K562 (cell line): Measurements from ENCODE around the gene INTS2. TPM values are rescaled to one million over a fixed set of nuclear protein-coding genes. Genes with fewer than 3 reads are reported as not detected.

Source experiments
- ATAC-seq: fragments of 200-7000 bp; cut with Tn5 transposase; 3 replicates; pipeline ENCODE4 v1.9.1; 2020; ENCODE audit warnings: moderate library complexity
- BruUV-seq: library from RNA; stranded (reverse); fragments of 400-500 nt; replicated peaks from 2 replicates; lab custom pipeline; 2021; lab: Mats Ljungman, UMichigan
- CTCF ChIA-PET: fragments of 300-600 bp; formaldehyde crosslinking; extraction: SDS; loops from one replicate; lab custom pipeline; 2021; ENCODE audit warnings: low intra/inter-chr PET ratio; lab: Yijun Ruan, JAX
- POLR2A ChIA-PET: fragments of 300-600, 350-650 bp; sonication (Branson Sonifier 250); formaldehyde crosslinking; extraction: SDS; loops from one replicate; lab custom pipeline; 2021; ENCODE audit warnings: antibody characterized with exemption, inconsistent platforms; lab: Yijun Ruan, JAX
- DNase-seq, 4 experiments: peaks; one replicate each; pipeline versions ENCODE4 v3.0.0 to v3.0.0-alpha.2; 2011 to 2018; ENCODE audit warnings: low spot score in 3 of 4, mixed read lengths in 3 of 4; ENCODE audit errors: extremely low read depth in 1 of 4
- FAIRE-seq: peaks from 2 replicates; lab custom pipeline; 2011; peaks lifted over from hg19 to GRCh38; lab: Jason Lieb, UNC
- H2AFZ ChIP-seq: 2 replicates; pipeline ENCODE4 v1.6.0; 2011; ENCODE audit warnings: low read depth, low read length, control low read depth, inconsistent platforms
- H3K27ac ChIP-seq: fragments of 200-600 bp; 3 replicates; pipeline ENCODE4 v1.8.0; 2011; ENCODE audit warnings: low read depth, mild to moderate bottlenecking, control low read depth, inconsistent platforms, low read length, moderate library complexity, mixed read lengths; ENCODE audit errors: extremely low read depth
- H3K27me3 ChIP-seq, 2 experiments: fragments of 300-600 bp in 1 of 2; 2 replicates in 1 of 2; 3 replicates in 1 of 2; pipeline versions ENCODE4 v1.6.0 to v1.8.0; 2011; ENCODE audit warnings: inconsistent platforms in 2 of 2, low read length in 2 of 2, mild to moderate bottlenecking in 1 of 2, mixed read lengths in 1 of 2, moderate library complexity in 1 of 2; ENCODE audit not compliant: control insufficient read depth in 2 of 2, insufficient read depth in 2 of 2
- H3K36me3 ChIP-seq: fragments of 300-600 bp; 3 replicates; pipeline ENCODE4 v1.8.0; 2011; ENCODE audit warnings: mild to moderate bottlenecking, low read length, inconsistent platforms; ENCODE audit not compliant: control insufficient read depth, insufficient read depth
- H3K4me1 ChIP-seq, 2 experiments: fragments of 200-600 bp in 1 of 2; replicated peaks in 1 of 2; 2 replicates in 1 of 2; 3 replicates in 1 of 2; pipeline versions ENCODE4 v1.5.1 to v1.8.0; 2011; ENCODE audit warnings: inconsistent platforms in 2 of 2, low read length in 2 of 2, mild to moderate bottlenecking in 1 of 2, mixed read lengths in 1 of 2, moderate library complexity in 1 of 2; ENCODE audit not compliant: control insufficient read depth in 2 of 2, insufficient read depth in 2 of 2
- H3K4me2 ChIP-seq: 2 replicates; pipeline ENCODE4 v1.6.1; 2011; ENCODE audit warnings: low read length, control low read depth, inconsistent platforms, mixed read lengths; ENCODE audit not compliant: insufficient read depth
- H3K4me3 ChIP-seq: fragments of 200-600 bp; sonication (generic), shearing (Covaris generic); 2 replicates; pipeline ENCODE4 v1.5.1; 2016; ENCODE audit warnings: control low read depth, inconsistent platforms
- H3K79me2 ChIP-seq: fragments of 200-600 bp; 3 replicates; pipeline ENCODE4 v1.8.0; 2011; ENCODE audit warnings: low read length, inconsistent platforms; ENCODE audit not compliant: control insufficient read depth, insufficient read depth
- H3K9ac ChIP-seq, 2 experiments: 2 replicates each; pipeline versions ENCODE4 v1.6.0 to v1.6.1; 2011; ENCODE audit warnings: low read depth in 2 of 2, low read length in 2 of 2, control low read depth in 1 of 2, inconsistent platforms in 1 of 2, mild to moderate bottlenecking in 1 of 2, mixed read lengths in 1 of 2; ENCODE audit not compliant: insufficient read depth in 1 of 2
- H3K9me1 ChIP-seq: one replicate; pipeline ENCODE4 v1.6.0; 2011; ENCODE audit warnings: inconsistent platforms, mild to moderate bottlenecking, low read length, moderate library complexity; ENCODE audit not compliant: control insufficient read depth, insufficient read depth
- H3K9me3 ChIP-seq: replicated peaks from 2 replicates; pipeline ENCODE4 v1.5.1; 2011; ENCODE audit warnings: low read depth, low read length, inconsistent platforms; ENCODE audit not compliant: control insufficient read depth, insufficient read depth
- H4K20me1 ChIP-seq: replicated peaks from 2 replicates; pipeline ENCODE4 v1.6.1; 2011; ENCODE audit warnings: low read length, inconsistent platforms, mixed read lengths; ENCODE audit not compliant: control insufficient read depth, insufficient read depth
- CBX5 ChIP-seq: IDR thresholded peaks from 2 replicates; pipeline ENCODE4 v1.6.1; 2014; ENCODE audit warnings: low read depth, borderline replicate concordance
- EWSR1 ChIP-seq: fragments of 450-650 bp; IDR thresholded peaks from 2 replicates; pipeline ENCODE4 v1.6.1; 2018; ENCODE audit warnings: borderline replicate concordance, mild to moderate bottlenecking, low read depth, moderate library complexity; ENCODE audit not compliant: partially characterized antibody
- HNRNPK ChIP-seq: fragments of 200-400 bp; formaldehyde crosslinking; IDR thresholded peaks from one replicate; pipeline ENCODE4 v1.6.1; 2018; ENCODE audit warnings: mild to moderate bottlenecking, low read depth, low read length; ENCODE audit not compliant: poor library complexity, severe bottlenecking
- MEIS2 ChIP-seq: fragments of 450-650 bp; IDR thresholded peaks from 2 replicates; pipeline ENCODE4 v1.6.1; 2014; ENCODE audit warnings: mild to moderate bottlenecking; ENCODE audit not compliant: partially characterized antibody
- ZNF121 ChIP-seq: sonication (generic); formaldehyde crosslinking; conservative IDR thresholded peaks from 2 replicates; pipeline ENCODE4 v1.8.0; 2022; ENCODE audit warnings: missing genetic modification reagents
- ZNF384 ChIP-seq: IDR thresholded peaks from 2 replicates; pipeline ENCODE4 v1.6.1; 2012; ENCODE audit warnings: low read depth, low read length, improper control_type of control experiment
- WGBS: fragments of 100-300 bp; shearing (Covaris generic); methylation state at CpG from one replicate; pipeline ENCODE4 v1.1.6; 2016; ENCODE audit warnings: low coverage, mixed read lengths; ENCODE audit not compliant: insufficient coverage; ENCODE audit errors: missing lambda C conversion rate; 5-methylcytosine and 5-hydroxymethylcytosine counted together
- in situ Hi-C: fragments of 300-500 bp; cut with MboI; formaldehyde crosslinking; loops from 4 replicates; pipeline ENCODE4 v1.15.0; 2018; ENCODE audit warnings: inconsistent platforms, mixed read lengths
- intact Hi-C: fragments of 100-400 bp; cut with micrococcal nuclease; formaldehyde crosslinking; loops from 2 replicates; pipeline ENCODE4 v1.14.2; 2022
- polyA plus RNA-seq, 8 experiments: library from polyadenylated mRNA; depleted of rRNA in 4 of 8; stranded (reverse) in 5 of 8; unstranded in 3 of 8; fragments of >200 nt; fragmentation: Nextera tagmentation in 2 of 8; fragmentation: Illumina TruSeq in 1 of 8; extraction: Ambion mirVana in 2 of 8; extraction: Trizol in 1 of 8; gene quantifications; 2 replicates each; pipeline versions ENCODE4 v1.2.1 to v1.2.3, GENCODE V29; 2011 to 2014; ENCODE audit warnings: inconsistent platforms in 1 of 8, missing spikeins in 1 of 8
- total RNA-seq, 7 experiments: library from RNA; depleted of rRNA in 6 of 7; stranded (reverse); fragments of >200 nt in 6 of 7; fragmentation: Illumina TruSeq in 2 of 7; extraction: Trizol in 2 of 7; gene quantifications; 2 replicates each; pipeline versions ENCODE4 v1.2.1 to v1.2.3, GENCODE V29; 2011 to 2021; ENCODE audit warnings: low replicate concordance in 1 of 7
- TF ChIP-seq, protein P1 (sequence below): fragments of 250-450 bp; sonication (Bioruptor Pico); IDR thresholded peaks from 2 replicates; pipeline ENCODE4 v1.4.0; 2020; ENCODE audit warnings: borderline replicate concordance
- TF ChIP-seq, protein P2 (sequence below): fragments of 250-450 bp; sonication (Bioruptor Pico); IDR thresholded peaks from 2 replicates; pipeline ENCODE4 v1.9.0; 2021; ENCODE audit warnings: mild to moderate bottlenecking, inconsistent platforms

Gene INTS2
- total and polyA plus RNA-seq, 9 of the 15 experiments (the other 6 are each of a cell fraction or from before 2014, with no cell fraction given): 4.8 to 24.7 (median 12.8) TPM

DNA sequence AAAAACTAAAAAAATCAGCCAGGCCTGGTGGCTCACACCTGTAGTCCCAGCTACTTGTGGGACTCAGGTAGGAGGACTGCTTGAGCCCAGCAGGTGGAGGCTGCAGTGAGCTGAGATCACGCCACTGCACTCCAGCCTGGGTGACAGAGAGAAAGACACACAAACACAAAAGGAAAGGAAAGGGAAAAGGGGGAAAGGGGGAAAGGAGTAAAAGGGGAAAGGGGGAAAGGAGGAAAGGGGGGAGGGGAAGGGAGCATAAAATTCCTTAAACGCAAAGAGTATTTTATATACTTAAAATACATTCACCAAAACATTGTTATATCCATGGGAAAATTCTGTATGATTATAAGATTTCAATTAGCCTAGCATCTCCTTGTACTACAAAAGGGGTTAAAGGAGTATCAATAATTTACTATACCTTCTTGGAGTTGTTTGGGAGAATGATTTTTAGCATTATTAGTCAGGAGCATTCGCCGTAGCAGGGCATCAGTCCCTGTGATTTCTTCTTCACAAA is 47.1 kb downstream of the INTS2 start:
- intact Hi-C loops (no loop called here), in situ Hi-C loops (no loop called here)
- Histone ChIP-seq H3K36me3 (peaks cover 65% of the 10 kb centered on the region; the same call in 2 of the 3 replicates), H3K79me2 (no peaks in the 10 kb centered on the region), H4K20me1 (no peaks in the 10 kb centered on the region), H3K4me2 (no peak overlapping the region), H3K9me1 (peaks cover 4% of the 10 kb centered on the region), H3K9ac (no peak overlapping the region), H3K9me3 (no peaks in the 10 kb centered on the region), H3K4me3 (no peak overlapping the region), H3K27me3 (no peaks in the 10 kb centered on the region), H3K4me1 (no peaks in the 10 kb centered on the region), H2AFZ (no peak overlapping the region), H3K27ac (no peak overlapping the region)
- POLR2A ChIA-PET: interaction anchor here (1.2 to 1.7 kb wide), 2 partner anchors 10 to 17 kb away, joined by 3 read pairs; partner anchors contain the start of gene BRIP1
- DNase-seq (no peak), ATAC-seq (no peak), FAIRE-seq (no peak)
- WGBS: 97% methylated on average over 3 of the region's 4 CpGs
- BruUV-seq: no TSS peak
- TF ChIP-seq HNRNPK (peak; percentile 32), MEIS2 (no peak)
- CTCF ChIA-PET: no interaction called here

DNA sequence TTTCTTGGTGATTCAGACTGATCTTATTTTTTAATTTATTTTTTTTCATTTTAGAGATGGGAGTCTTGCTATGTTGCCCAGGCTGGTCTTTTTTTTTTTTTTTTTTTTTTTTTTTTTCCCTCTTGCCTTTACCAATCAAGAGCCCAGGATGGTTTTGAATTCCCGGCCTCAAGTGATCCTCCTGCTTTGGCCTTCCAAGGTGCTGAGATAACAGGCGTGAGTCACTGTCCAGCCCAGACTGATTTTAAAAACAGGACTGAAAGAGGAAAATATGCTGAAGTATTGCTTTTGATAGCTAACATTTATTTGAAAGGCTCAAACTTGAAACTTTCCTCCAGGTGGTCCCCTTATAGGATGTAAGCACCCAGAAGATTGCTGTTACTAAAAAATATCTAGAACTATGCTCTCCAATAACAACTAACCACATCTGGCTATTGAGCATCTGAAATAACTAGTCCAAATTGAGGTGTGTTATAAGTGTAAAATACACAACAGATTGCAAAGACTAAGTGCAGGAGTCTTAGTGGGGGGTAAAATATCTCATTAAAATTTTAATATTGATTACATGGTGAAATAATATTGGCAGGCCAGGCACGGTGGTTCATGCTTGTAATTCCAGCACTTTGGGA is 48.7 kb downstream of the INTS2 start:
- H3K27me3 ChIP-seq: no peaks in the 10 kb centered on the region
- no peak overlapping the region for H3K27ac ChIP-seq
- no peak overlapping the region for H3K9ac ChIP-seq
- H3K4me1 ChIP-seq: no peaks in the 10 kb centered on the region
- ATAC-seq (no peak), DNase-seq (no peak), FAIRE-seq (no peak)
- H3K4me3 ChIP-seq: no peak overlapping the region
- in situ Hi-C loops: no loop called here
- H3K79me2 ChIP-seq: no peaks in the 10 kb centered on the region
- ChIA-PET POLR2A (interaction anchor here (0.7 kb wide), 1 partner anchor 17 kb away, joined by 5 read pairs; no protein-coding TSS in a partner anchor), CTCF (no interaction called here)
- peaks cover 4% of the 10 kb centered on the region for H3K9me1 ChIP-seq
- no TSS peak for BruUV-seq
- H4K20me1 ChIP-seq: no peaks in the 10 kb centered on the region
- no peak overlapping the region for H2AFZ ChIP-seq
- intact Hi-C loops: no loop called here
- no peaks in the 10 kb centered on the region for H3K9me3 ChIP-seq
- peaks cover 57% of the 10 kb centered on the region; the same call in 2 of the 3 replicates for H3K36me3 ChIP-seq
- WGBS: 80% methylated on average over 1 of the region's 3 CpGs
- no peak overlapping the region for H3K4me2 ChIP-seq
- 0 out of 2 replicates have a peak, but pooled peaks have one; percentile 22 for TF ChIP-seq ZNF121 (CRISPR knock-in tag)
- TF ChIP-seq, protein P1, sequence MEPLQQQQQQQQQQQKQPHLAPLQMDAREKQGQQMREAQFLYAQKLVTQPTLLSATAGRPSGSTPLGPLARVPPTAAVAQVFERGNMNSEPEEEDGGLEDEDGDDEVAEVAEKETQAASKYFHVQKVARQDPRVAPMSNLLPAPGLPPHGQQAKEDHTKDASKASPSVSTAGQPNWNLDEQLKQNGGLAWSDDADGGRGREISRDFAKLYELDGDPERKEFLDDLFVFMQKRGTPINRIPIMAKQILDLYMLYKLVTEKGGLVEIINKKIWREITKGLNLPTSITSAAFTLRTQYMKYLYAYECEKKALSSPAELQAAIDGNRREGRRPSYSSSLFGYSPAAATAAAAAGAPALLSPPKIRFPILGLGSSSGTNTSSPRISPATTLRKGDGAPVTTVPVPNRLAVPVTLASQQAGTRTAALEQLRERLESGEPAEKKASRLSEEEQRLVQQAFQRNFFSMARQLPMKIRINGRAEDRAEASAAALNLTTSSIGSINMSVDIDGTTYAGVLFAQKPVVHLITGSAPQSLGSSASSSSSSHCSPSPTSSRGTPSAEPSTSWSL: no peak
- TF ChIP-seq, protein P2, sequence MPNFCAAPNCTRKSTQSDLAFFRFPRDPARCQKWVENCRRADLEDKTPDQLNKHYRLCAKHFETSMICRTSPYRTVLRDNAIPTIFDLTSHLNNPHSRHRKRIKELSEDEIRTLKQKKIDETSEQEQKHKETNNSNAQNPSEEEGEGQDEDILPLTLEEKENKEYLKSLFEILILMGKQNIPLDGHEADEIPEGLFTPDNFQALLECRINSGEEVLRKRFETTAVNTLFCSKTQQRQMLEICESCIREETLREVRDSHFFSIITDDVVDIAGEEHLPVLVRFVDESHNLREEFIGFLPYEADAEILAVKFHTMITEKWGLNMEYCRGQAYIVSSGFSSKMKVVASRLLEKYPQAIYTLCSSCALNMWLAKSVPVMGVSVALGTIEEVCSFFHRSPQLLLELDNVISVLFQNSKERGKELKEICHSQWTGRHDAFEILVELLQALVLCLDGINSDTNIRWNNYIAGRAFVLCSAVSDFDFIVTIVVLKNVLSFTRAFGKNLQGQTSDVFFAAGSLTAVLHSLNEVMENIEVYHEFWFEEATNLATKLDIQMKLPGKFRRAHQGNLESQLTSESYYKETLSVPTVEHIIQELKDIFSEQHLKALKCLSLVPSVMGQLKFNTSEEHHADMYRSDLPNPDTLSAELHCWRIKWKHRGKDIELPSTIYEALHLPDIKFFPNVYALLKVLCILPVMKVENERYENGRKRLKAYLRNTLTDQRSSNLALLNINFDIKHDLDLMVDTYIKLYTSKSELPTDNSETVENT (CRISPR knock-in tag): no peak
- peak; percentile 37; the same call in 1 of the 2 replicates for TF ChIP-seq ZNF384
- peak; percentile 76 for TF ChIP-seq EWSR1
- no peak for TF ChIP-seq CBX5
